ENCODE results near the gene NDUFA13.
"Not testable (repeated sequence)": the region's sequence is repeated elsewhere in the genome, so short reads cannot be mapped to it uniquely, and the experiment has no call there.

NDUFA13 gene

DNA sequence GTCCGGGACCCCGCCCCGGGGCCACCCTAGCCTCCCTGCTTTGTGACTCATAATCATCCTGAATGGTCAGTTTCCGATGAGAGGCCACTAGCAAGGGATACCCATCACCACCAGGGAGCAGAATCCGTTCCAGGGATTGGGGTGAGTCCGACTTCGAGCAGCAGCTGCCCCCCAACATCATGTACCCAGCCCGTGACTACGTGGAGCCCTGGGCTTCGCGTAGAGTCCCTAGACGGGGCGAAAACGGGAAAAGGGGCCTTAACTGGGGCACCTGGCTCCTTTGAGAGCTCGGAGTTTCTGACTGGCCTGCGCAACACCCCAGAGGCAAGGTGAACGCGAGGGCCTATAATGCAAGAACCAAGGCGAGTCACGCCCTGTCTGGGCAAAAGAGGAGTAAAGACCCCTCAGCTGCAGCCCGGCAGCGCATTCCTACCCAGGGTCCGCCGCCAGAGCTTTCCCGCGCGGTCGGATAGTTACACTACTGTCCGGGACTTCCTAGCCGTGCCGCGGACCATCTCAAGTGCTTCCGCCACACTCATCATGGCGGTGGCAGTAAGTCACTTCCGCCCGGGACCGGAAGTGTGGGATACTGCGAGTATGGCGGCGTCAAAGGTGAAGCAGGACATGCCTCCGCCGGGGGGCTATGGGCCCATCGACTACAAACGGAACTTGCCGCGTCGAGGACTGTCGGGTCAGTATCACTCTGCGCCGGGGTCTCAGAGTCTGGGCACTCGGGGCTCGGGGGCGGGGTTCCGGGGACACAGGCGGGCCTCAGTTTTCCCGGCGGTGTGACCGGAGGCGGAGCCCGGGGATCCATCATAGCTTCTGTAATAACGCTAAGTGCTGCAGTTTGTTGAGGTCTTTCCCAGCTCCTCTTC, at the start of gene NDUFA13:
Gene NDUFA13 (plus strand): TSS at position 584 of the 878 bp plus-strand sequence. CDS start 14 bp downstream, at position 598.
- peak; percentile 96 to 97 for DNase-seq

DNA sequence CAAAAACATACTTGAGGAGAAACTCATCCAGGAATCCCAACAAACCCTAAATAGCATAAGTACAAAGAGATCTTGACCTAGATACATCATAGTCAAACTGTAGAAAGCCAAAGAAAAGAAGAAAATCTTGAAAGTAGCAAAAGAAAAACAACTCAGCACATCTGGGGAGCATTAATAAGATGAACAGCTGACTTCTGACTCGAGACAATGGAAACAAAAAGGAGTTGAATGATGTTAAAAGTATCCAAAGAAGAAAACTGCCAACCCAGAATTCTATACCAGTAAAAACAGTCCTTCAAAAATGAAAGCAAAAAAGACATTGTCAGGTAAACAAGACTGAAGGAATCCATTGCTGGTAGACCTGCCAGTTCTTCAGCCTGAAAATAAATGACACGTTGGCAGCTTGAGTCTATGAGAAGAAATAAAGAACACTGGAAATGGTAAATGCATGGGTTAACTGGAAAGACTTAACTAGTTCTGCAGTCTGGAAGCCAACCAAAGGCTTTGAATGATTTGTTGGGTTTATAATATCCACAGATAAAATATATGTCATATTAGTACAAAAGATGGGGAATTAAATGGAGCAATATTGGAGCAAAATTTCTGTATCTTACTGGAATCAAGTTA, 47.5 kb upstream of the NDUFA13 start:
- DNase-seq, result no peak

DNA sequence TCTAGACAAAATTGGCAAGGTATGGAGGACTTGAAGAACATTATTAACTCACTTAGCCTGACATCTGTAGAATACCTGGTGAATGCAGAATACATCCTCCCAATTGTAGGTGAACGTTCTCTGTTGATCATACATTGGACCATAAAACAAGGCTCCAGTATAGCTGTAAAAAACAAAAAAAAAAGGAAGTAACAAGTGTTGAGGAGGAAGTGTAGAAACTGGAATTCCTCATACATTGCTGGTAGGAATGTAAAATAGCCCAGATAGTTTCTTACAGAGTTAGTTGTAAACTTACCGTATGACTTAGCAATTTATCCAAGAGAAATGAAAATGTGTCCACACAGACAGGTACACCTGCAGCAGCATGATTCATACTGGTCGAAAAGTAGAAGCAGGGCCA, 45.4 kb upstream of the NDUFA13 start:
- no peak for DNase-seq

DNA sequence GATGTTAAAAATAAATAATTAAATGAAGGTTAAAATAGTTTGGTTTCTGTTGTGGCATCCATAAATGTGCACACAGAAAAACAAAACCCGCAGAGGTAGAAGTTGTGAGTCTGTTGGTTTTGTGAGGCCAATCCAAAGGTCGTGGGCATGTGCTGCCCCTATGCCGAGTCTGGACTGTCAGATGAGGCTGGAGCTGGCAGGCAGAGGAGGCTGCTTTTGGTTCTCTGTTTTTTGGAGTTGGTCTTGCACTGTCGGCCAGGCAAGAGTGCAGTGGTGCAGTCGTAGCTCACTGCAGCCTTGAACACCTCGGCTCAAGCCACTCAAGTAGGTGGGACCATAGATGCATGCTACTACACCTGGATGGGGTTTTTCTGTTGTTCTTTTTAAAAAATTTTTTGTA, 44.3 kb upstream of the NDUFA13 start:
- DNase-seq, result no peak

DNA sequence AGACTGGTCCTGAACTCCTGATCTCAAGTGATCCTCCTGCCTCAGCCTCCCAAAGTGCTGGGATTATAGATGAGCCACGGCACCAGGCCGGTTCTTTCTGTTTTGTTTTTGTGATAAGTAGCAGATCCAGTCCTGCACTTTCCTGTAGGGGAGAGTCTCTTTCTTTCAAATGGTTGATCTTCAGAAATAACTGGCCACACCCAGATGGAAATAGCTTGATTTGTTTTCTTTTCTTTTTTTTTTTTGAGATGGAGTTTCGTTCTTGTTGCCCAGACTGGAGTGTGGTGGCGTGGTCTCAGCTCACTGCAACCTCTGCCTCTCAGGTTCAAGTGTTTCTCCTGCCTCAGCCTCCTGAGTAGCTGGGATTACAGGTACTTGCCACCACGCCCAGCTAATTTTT, 43.9 kb upstream of the NDUFA13 start:
- DNase-seq, result not testable (repeated sequence)

DNA sequence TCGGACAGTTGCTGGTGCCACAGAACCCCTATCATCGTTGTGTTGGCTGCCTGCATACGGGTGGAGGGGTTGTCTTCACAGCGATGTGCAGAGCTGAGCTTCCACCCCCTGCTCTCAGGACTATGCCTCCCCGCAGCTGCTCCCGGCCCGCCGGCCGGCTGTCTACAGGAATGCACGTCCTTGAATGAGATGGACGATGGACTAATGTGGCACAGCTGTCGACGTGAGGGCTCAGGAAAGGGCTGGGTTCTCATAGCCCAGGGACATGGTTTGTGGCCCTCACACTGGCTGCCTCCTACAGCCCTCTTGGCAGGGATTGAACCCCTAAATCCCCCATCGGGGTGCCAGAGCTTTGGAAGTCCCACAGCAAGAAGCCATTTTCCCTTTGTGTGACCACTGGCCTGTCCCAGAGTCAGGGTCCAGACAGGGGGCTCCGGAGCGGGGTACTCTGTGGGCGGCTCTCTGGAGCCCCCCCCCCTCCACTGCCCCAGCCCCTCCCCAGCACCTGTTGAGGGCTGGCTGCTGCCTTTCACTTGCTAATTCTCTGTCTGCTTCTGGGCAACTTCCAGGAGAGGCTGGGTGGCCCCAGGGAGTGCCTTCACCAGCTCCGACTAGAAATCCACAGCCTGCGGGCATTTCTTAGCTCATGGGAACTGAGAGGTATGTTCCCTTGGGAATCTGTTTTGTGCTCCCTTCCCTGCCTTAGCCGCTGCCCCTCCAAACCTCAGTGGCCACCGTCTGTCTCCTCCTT, 40.8 kb upstream of the NDUFA13 start:
- DNase-seq, result no peak

DNA sequence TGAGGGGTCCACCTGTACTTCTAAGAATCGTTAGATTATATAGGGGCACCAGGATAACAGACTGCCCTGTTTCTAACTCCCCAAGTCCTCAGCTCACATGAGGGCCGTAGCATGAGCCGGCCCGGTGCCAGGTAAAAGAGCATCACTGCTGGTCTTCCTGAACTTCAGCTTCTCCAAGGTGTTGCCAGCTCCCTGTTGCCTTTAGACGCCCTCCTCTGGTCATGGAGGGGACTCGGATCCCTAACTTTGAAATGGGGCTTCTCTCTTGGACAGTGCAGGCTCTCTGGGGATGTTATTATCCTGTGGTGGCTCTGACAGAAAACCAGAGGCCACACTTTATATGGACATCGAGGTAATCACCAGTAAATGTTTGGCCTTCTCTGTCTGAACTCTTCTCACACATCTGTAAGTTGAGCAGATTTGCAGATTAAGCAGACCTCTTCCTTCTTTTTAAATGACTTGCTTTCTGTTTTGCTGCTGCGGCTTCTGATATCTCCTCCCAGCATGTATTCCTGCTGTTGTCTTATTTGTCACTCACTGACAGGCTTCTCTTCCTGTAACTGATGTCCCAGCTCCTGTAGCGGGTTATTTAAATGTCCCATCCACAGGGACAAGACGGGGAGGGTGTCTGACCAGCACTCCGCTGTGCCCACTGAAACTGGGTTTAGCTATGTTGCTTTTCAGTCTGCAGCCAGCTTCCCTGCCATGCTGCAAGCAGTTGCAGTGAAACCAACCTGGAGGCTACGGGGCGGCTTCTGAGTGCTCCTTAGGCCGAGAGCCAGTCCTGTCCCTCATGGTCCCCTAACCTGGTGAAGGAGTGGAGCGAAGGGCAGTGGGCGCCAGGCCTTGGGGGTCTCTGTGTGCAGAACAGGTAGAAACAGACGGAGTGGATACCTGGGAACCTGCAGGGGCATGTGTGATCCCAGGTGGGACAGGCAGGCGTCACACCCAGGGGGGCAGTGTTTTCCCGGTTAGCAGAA, 39.9 kb upstream of the NDUFA13 start:
- DNase-seq, result no peak

DNA sequence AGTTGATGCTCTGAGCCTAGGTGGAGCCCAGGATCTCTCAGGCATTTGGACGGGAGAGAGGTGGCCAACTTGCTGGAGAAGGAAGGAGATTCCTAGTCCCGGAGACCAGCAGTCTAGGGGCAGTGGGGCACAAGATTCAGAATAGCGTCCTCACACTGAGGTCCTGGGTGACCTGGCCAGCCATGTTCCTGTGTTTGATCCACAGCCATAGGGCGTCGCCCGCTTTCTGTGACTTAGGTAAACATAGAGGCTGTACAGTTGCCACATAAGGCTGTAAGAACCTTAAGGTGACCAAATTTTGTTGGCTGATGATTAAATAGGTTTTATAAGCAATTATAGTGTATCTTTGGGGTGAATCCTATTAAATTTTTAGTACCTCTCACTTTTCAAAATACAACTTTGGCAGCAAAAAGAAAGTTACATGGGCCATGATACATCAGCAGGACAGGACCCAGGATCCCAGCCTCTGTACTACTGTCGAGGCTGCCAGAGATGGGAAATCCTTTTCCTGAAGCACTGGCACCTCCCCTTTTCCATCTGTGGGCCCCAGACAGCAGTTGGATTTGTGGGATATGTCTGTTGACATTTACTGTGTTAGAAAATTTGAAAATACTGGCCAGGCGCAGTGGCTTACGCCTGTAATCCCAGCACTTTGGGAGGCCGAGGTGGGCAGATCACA, 38.2 kb upstream of the NDUFA13 start:
- DNase-seq, result no peak

DNA sequence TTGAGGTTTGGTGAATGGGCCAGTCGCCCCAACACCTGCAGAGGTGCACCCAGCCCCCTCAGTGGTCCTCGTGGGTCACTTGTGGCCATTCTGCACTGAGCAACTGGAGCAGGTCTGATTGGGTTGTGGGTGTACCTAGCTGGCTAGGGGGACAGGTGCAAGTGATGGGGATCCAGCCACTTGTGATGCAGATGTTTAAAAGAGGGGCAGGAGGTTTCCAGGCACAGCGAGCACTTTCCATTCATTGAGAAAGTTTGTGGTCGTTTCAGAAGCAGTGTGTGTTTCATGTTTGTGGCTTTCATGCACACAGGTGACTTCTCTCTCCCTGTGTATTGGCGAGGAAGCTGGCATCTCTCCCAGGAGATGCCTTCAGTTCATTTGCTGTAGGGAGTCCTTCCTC, 35.3 kb upstream of the NDUFA13 start:
- no peak for DNase-seq

DNA sequence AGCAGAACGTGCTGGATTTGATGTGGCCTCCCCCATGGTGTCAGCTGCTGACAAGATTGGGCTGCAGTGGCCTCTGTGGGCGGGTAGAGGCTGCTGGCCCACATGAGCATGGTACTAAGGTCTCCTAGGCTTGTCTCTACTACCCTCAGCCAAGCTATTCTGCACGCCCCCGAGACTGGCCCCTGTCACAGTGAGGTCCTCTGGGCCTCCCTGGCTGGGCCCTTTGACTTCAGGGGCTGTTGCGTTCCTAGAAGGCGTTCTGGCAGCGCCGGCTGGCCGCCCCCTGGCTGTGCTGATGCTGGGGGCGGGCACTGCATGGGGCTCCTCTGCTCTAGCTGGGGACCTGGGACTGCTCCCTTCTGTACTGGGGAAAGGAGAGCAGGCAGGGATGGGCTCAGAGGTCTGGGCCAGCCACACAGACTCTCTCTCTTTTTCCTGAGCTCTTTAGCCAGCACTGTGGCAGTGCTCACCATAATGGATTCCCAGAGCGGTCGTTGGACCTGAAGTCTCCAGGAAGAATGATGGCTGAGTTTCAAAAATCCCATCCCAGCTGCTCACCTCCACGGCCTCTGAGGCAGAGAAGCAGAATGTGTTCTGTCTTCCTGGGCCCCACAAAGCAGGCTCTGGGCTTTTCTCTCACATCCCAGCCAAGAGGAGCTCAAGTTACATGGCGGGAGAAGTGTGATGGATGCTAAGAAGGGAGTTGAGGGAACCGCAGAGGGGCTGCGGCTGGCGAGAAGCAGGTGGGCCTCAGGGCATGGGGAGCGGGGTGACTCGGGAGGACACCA, 33.0 kb upstream of the NDUFA13 start:
- DNase-seq, result no peak

DNA sequence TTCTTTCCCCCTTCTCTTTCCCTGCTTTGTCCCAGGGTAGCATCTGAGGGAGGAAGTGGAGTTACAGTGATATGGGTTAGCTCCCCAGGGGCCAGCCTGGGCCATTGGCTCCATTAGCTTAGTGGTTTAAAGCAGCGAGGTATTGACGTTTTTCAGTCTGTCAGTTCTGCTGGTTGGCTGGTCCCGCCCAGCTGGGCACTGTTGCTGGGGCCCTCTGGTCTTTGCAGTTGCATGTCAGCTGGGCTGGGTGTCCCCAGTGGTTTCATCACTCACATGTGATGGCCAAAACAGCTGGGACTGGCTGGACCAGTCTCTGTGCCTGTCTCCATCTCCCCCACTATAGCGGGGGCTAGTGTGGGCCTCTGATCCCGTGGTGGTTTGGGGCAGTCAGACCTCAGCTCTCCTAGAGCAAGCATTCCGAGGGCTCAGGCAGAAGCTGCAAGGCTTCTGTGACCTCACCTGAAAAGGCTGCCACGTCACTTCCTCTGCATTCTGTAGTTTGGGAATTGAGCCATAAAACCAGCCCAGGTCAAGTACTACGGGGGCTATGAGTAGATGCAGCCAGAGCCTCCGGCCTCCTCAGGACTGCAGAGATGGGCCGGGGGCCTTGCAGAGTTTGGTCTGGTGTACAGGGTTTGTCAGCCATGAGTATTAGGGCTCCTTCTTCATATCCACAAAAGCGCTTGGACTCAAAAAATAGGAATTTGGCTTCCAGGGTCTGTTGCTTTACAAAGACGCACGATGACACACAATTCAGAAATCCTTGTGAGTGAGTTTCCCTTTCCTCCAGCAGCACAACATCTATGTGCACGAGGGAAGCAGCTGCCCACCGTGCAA, 30.6 kb upstream of the NDUFA13 start:
- no peak for DNase-seq

DNA sequence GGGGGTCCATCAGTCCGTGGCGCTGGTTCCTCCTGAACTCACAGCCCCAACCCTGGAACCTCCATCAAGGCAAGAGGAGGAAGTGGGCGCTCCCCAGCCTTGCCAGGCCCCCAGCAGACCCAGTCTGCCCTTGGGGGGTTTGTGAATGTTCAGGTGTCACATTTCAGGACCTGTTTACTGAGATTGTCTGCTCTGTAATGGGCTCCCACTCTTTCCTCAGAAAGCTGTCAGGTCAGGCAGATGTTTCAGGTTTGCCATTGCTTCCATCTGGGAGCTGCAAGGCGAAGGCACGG, 30.1 kb upstream of the NDUFA13 start:
- no peak for DNase-seq

DNA sequence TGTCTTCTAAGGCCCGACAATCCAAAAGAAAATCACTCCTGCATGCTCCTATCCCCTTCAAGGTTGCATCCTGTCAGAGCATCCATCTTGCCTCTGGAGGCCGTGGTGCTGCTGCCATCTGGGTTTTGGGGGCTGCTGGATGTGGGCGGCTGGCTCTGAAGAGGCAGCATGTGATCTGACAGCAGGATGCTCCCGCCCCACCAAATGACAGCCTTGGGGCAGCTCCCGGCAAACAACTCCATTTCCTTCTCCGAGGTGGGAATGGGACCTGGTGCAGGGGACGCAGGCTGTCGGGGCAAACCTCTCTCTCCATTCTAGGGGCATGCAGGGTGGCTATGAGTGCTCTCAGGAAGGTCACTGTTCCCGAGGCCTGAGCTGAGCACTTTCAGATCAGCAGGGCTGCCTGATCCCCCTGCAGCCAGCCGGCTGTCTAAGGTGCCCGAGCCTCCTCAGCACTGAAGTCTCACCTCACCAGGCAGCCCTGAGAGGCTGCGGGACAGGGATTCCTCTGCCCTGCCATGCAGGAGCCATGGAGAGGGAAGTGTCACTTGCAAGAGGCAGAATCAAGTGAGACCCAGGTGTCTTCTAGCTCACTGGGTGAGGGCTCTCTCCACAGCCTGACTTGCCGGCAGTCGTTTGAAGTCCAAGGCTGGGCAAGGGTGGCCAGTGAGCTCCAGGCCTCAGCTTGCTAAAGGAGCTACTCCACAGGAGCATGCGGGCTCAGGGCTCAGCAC, 29.5 kb upstream of the NDUFA13 start:
- DNase-seq, result no peak

DNA sequence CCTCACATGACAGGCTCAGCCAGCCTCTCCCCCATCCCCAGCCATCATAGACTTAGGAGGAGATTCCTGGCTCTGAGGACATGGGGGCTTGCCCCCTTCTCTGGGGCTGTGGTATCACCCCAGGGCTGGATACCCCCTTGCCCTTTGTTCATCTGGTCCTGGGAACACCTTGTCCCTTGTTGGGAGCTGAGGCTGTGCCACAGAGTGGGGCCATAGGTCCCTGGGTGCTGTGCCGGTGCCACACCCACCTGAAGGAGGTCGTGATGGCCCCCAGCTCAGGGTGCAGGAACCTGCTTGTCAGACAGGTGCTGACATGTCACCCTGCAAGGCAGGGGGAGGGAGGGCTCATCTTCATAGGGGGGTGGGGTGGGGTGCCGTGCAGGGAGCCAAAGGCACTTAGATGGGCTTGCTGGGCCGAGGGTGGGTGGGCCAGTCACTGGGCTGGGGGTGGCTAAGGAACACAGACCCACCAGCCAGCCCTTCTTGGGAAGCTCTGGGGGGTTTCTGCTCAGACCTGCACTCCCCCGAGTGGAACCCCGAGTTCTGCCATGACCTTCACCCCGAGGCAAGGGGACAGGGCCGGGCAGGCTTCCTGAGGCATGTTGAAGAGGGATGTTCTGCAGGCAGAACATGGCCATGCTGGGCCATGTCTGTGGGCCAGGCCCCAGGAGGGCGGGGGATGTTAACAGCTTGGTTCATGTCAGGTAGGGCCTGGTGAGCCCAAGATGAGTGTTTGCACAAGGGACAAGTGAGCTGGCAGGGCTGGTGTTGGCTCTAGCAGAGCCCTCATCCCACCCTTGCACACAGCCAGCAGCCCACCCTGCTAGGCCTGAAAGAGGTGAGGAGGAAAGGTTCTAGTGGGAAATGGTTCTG, 28.7 kb upstream of the NDUFA13 start:
- DNase-seq, result no peak

DNA sequence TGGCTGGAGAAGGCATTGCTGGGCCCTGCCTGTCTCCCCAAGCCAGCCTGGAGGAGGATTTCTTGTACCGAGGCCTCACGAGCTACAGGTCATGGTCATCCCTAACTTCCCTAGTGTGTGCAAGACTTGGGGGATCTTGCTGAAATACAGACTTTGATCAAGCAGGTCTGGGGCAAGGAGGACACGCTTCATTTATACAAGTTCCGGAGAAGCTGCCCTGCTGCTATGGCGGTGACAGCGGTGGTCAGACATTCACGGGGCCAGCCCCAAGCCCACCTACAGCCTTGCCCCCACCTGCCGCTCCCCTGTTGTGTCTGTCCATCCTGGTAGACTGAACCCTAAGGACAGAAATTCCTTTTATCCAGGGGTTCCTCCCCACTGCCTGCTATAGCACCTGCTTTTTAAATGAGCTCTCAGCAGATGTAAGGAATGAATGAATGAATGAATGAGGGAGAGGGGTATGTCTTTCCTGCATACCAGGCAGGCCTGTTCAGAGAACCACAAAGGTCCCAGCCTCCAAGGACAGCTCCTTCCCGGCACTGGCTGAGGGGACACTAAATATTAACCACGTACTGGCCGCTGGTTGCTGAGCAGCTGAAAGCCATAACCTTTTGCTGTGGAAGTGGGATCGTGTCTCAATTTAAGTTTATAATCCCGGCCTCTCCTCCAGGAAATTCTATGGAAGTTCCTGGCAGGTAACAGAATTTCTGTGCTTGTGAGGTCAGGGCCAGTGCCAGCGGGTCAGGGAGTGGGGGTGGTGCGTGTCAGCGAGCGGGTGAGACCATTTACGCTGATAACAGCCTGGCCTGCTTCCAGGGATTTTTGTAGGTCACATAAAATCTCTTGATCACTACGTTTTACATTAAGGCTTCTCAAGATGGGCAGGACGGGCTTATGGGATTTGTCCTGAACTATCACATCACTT, 27.8 kb upstream of the NDUFA13 start:
- no peak for DNase-seq

DNA sequence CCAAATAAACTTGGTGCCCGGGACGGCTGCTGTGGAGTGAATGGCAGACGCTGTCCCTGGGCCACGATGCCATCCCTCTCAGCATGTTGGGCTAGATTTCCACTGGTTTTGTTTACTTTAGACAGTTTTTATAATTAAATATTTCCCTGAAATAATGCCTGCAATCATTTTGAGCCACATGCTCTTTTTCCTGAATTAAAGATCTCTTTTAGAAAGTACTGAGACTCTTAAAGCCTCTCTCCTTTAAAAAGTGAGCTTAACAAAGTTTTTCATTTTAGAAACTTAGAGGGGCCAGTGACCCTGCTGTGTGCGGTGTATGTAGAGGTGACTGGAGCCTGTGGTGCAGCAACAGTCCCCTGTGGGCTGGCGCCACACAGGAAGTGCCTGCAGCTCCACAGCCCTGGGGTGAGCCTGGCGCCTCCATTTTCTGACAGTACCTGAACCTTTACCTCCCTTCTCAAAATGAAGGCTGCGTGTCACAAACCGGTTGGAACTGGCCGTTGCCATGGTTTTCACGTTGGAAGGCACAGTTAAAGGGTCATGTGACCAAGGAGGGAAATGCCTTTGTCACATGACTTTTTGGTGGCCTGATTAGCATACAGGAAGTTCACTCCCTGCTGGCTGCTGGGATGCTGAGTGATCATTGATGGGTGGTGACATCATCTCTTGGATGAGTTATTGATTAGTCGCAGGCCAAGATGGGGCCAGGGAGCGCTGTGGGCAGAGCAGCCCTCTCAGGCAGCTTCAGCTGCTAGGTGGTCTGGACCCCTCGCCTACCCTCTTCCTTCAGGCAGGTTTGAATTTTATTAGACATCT, 26.9 kb upstream of the NDUFA13 start:
- peak; percentile 74 to 76 for DNase-seq

Data from stimulated activated CD4-positive, alpha-beta T cell treated with anti-CD3 and anti-CD28 coated beads, Interleukin-2, amount 100 ng/mL, for 48 hours (primary cell).